EL (cell line): ENCODE results near the gene GPR35.

Experiments
- DNase-seq: peaks from one replicate; pipeline ENCODE4 v3.0.0-alpha.2; 2016

Gene GPR35

GRCh38 chr2:240589850-240590525, 35.3 kb upstream of the GPR35 start:
- DNase-seq = no peak

DNA sequence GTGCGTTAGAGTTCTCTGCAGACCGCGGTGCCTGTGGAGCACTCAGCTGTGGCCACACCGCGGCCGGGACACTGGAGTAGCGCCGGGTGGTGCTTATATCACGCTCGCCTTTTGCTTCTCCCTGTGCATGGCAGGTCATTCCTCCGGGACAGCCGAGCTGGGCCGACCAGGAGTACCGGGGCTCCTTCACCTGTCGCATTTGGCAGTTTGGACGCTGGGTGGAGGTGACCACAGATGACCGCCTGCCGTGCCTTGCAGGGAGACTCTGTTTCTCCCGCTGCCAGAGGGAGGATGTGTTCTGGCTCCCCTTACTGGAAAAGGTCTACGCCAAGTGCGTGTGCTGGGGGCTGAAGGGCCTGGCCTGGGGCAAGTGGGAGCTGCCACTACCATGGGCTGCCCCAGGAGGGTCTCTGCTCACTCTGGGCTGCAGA, 34.6 kb upstream of the GPR35 start:
- no peak for DNase-seq

DNA sequence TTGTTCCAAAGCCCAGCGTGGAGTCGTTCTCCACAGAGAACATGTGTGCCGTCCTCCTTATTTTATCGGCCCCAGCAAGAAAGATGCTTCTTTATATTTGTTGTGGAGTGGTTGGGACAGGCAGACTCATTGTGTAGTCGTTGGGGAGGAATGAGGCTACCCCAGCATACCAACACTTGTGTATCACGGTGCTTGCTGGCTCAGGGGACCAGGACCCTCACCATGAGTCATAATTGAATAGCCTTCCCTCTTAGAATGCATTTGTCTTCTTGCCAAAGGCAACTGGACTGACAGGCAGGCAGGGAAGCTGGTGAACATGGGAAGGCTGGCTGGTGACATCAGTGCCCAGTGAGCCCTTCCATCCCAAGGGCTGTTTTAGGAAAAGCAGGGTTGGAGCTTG, 34.1 kb upstream of the GPR35 start:
- peak; percentile 44 for DNase-seq

DNA sequence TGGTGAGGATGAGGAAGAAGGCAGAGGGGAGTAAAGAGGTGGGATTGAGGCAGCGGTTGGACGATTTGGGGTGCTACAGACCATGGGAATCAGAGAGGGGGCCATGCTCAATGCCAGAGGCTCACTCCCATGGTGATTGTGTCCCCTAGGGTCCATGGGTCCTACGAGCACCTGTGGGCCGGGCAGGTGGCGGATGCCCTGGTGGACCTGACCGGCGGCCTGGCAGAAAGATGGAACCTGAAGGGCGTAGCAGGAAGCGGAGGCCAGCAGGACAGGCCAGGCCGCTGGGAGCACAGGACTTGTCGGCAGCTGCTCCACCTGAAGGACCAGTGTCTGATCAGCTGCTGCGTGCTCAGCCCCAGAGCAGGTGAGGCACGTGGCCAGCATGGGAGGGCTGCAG, 33.5 kb upstream of the GPR35 start:
- DNase-seq = no peak

- no peak for DNase-seq
Observed at GRCh38 chr2:240593026-240593702, 32.1 kb upstream of the GPR35 start.

DNA sequence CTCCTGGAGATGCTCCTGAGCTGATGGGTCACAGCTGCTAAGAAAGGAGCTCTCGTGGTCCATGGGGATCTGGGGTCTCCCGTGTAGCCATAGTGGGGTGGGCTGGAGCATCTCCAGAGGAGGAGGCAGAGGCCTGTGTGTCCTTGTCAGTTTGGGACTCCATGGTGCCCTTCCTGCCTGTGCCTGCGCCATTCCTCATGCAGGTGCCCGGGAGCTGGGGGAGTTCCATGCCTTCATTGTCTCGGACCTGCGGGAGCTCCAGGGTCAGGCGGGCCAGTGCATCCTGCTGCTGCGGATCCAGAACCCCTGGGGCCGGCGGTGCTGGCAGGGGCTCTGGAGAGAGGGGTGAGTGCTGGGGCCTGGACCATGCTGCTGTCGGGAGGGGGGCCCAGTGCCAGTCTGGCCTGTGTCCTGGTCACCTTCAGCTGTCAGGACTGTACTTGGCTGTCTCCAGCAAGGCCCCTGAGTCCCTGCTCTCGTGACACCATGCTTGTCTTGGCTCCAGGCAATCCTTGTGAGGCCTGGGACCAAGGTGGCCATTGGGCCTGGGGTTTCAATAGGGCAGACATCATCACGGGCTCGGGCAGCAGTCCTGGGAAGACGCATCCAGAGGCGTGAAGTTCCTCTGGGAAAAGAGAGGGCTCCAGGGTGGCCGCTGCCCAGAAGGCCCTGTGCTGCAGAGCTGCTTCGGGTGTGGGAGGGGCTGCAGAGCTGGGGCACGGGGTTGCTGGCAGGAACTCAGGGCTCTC, 31.4 kb upstream of the GPR35 start:
- DNase-seq = no peak

GRCh38 chr2:240594511-240595380, 30.5 kb upstream of the GPR35 start:
- no peak for DNase-seq

- DNase-seq = no peak
Observed at GRCh38 chr2:240595381-240596079, 29.8 kb upstream of the GPR35 start.

DNA sequence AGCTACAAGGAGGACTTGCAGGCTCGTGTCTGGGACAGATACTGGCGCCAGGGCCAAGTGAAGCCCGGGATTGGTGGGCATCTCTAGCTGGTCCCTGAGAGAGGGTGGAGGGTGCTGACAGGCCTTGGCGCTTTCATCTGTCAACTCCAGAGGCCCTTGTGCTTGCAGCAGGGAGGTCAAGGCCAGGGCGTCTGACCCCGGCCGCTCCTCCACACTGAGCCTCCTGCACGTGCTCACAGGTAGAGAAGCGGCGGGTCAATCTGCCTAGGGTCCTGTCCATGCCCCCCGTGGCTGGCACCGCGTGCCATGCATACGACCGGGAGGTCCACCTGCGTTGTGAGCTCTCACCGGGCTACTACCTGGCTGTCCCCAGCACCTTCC, 29.2 kb upstream of the GPR35 start:
- no peak for DNase-seq

DNA sequence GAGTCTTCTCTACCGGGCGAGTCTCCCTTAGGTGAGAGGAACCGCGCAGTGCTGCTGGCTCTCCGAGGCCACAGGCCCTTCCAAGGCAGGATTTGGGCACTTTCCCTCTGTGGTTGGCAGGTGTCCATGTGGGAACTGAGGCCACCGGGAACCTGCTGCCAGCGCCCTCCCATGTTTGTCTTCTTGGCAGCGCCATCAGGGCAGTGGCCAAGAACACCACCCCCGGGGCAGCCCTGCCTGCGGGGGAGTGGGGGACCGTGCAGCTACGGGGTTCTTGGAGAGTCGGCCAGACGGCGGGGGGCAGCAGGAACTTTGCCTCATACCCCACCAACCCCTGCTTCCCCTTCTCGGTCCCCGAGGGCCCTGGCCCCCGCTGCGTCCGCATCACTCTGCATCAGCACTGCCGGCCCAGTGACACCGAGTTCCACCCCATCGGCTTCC, 28.8 kb upstream of the GPR35 start:
- DNase-seq = no peak

GRCh38 chr2:240597054-240597418, 28.2 kb upstream of the GPR35 start:
- no peak for DNase-seq

DNA sequence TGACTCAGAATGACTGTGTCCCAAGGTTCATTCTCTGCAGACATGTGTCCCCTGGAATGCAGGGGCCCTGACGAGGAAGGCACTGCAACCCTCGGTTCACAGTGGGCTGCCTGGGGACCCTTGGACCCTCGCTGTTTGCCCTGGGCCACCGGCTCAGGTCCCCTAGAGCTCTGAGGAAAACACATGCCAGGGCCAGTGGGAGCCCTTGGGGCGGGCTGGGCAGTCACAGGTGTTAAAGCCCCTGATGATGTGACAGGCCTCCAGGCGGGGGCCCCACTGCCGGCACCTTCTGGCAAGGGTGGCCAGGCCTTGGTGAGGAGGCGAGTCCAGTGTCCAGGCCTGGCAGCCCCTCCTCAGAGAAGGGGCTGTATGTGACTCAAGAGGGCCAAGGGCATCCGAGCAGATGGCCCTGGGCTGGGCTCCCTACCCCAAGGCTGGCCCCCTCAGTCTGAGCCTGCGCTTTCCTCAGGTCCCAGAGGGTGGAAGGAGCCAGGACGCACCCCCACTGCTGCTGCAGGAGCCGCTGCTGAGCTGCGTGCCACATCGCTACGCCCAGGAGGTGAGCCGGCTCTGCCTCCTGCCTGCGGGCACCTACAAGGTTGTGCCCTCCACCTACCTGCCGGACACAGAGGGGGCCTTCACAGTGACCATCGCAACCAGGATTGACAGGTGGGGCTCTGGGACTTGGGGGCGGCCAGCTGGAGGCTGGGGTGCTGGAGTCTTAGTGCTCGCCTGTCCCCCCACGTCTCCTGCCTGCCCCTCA, 27.7 kb upstream of the GPR35 start:
- DNase-seq = no peak

GRCh38 chr2:240598311-240598911, 26.9 kb upstream of the GPR35 start:
- no peak for DNase-seq

DNA sequence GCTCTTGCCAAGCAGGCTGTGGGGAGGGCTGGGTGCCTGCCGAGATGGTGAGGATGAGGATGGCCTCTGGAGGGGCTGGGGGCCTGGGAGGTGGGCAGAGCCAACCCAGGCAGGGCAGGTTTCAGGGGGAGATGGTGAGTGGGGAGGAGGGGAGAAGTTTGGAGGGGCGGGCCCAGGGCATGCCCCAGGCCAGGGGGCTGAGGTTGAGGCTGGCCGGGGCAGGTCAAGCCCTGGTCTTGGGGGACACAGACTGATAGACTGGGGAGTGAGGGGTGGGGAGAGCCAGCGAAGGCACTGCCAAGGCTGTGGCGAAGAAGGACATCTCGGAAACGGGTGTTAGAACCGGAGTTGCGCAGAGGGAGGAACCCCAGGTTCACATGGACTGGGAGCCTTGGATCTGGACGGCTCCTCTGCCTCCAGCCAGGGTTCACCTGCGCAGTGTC, 26.1 kb upstream of the GPR35 start:
- DNase-seq = no peak

DNA sequence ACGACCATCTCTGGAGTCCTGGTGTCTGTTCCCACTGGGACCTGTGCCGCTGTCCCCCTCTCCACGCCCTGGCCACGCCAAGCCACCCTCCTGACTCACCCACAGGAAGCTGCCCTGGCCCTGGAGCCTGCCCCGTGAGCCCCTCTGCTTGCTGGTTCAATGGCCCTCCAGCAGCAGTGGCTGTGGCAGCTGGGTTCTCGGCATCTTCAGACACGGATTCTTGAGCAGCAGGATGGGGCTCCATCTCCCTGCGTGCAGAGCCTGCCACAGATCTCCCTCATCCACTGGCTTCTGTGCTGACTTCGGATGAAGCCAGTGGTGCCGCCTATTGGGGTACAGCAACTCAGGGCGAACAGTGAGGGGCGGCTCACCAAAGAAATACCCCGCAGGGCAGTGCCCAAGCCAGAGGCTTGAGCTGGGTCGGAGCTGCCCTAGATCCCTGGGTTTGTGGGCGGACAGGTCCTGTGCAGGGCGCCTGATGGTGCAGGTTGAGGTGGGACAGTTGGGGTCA, 24.8 kb upstream of the GPR35 start:
- DNase-seq = no peak

GRCh38 chr2:240601061-240601830, 24.0 kb upstream of the GPR35 start:
- no peak for DNase-seq

- DNase-seq = no peak
Observed at GRCh38 chr2:240601831-240602160, 23.5 kb upstream of the GPR35 start.

- no peak for DNase-seq
Observed at GRCh38 chr2:240602266-240603050, 22.8 kb upstream of the GPR35 start.

DNA sequence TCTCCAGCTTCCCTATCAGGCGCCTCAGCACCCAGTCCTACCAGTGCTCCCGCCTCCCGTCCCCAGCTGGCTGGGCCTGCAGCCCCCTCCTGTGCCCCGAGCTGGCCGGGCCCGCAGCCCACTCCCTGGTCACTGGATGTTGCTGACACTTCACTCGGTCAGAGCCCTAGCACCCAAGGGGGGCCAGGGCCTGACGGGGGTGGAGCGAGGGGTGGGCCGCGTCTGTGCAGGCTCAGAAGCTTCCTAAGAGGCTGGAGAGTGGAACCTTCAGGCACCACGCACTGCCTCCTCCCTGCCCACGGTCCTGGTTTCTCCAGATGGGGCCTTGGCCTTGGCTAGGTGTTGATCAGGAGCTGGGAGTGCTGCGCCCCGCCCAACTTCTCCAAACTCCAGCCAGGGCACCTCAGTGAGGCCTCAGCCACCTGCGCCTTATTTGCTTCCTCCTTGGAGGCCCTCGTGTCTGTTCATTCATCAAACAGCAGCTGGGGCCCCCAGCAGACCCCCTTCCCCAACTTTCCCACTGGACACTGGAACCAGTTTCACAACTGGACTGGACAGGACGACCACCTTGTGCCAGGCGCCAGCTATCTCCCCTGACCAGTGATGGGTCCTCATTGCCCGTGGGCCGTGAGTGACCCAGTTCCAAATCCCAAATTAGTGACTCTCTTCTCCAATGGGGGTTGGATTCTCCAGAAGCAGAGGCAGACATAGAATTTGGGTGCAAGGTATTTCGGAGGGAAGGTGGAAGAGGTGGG, 22.0 kb upstream of the GPR35 start:
- no peak for DNase-seq
